GM19328 (cell line): Measurements from ENCODE around the gene PIGV.
"Not testable (repeated sequence)": the region's sequence is repeated elsewhere in the genome, so short reads cannot be mapped to it uniquely, and the experiment has no call there.

Source experiments
- ATAC-seq: cut with Tn5 transposase; IDR thresholded peaks from one replicate; pipeline ENCODE4 v1.9.1; 2021; ENCODE audit warnings: mild to moderate bottlenecking, moderate library complexity; ENCODE audit not compliant: unreplicated experiment

The PIGV gene

DNA sequence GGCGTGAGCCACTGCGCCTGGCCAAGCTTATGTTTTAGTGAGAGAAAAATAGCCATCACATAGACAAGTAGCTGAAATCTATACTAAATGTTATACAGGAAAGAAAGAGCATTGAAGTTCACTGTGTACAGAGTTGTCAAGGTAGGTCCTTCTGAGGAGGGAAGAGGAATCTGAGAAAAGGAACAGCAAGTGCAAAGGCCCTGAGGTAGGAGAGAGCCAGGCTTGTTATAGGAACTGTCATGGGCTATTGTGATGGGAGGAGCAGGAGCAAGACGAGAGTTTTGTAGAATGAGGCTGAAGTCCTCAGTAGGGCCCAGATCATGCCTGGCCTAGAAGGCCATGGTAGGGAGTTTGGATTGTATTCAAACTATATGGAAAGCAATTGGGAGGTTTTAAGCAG, 43.3 kb downstream of the PIGV start:
- no peak for ATAC-seq

DNA sequence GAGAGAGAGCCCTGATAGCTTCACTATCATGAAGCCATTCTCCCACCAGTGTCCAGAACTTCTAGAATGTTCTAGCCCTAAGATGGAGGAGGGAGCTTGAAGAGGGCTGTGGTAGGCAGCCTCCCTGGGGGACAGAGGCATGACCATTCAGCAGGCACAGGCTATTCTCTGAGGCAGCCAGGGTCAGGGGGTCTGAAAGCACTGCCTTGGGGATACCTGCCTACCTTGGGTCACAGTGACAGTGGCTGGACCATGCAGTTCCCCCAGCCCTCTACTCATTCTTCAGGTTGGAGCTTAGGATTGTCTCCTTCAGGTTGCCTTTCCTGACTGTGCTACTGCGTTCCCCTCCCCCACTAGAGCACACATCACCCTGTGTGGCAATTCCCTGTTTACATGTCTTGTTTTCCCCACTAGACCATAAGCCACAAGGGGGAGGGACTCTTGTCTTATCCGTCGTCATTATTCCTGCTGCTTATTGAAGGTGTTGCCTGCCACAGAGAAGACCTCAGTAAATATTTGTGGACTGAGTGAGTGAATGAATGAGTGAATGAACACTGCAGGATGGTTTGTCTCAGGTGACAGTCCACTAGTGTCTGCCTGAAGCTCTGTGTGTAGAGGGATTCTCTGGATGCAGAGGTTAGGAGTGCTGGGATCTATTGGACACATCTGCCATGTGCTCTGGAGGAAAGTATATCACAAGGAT, 43.9 kb downstream of the PIGV start:
- no peak for ATAC-seq

DNA sequence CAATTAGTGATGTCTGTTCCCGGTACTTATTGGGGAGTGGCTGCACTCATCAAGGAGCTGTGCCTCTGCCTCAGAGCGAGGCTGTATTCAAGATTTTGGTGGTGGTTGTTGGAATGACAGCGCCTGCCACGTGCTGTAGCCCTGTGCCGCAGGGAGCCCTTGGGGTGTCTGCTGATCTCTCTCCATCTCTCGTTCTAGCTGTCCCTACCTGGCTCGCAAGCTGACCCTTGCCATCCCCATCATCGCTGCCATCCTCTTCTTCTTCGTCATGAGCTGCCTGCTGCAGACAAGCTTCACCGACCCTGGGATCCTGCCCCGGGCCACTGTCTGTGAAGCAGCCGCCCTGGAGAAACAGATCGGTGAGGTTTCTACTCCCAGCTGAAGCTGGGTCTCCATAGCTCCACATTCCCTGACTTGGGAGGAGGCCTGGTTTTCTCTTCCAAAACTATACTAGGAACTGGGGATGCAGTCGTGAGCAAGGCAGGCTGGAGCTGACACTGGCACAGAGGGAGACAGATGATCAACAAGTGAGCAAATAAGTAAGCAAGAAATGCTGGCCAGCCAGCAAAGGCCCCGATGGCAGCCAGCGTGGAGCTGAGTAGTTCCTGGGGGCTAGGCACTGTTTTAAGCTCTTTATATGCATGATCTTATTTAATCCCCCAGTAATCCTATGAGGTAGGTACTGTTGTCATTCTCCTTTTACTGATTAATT, 44.7 kb downstream of the PIGV start:
- ATAC-seq, result no peak

DNA sequence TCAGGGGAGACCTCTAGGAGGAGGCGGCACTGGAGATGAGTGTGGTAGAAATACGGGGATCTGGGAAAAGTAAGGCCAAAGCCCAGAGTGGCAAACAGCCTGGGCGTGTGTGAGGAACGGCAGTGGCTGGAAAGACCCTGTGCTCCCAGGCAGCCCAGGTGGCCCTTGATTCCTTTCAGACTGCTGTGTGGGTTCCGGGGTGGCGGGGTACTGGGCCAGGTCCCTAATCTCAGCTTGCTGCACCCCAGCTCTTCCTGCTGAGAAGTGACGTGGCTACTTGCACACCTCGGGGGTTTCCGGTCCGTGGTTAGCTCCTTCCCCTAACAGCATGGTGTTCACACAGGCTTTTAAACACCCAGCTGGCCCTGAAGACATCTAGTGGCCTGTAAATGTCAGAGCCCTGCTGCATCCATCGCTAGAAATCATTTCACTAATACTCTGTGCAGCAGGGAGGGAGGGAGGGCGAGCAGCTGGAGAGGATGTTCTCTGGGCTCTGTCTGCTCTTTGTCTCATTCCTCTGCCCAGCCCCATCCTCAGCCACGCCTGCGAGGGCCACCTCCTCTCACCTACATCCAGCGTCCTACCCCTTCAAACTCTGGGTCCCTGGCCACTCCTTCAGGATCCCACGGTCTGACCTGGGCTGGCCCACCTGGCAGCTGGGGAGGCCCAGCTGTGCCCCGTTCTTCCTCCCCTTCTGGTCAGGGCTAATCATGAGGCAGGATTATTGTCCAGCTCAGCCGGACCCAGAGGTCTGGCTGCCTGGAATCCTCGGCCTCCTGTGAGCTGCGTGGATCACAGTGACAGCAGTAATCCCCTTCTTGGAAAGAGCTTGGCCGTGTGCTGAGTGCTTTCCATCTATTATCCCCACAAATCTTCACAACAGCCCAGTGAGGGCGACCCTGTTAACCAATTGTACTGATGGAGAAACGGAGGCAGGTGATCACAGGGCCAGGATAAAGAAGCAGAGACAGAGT, 46.0 kb downstream of the PIGV start:
- peak; percentile 91 for ATAC-seq

DNA sequence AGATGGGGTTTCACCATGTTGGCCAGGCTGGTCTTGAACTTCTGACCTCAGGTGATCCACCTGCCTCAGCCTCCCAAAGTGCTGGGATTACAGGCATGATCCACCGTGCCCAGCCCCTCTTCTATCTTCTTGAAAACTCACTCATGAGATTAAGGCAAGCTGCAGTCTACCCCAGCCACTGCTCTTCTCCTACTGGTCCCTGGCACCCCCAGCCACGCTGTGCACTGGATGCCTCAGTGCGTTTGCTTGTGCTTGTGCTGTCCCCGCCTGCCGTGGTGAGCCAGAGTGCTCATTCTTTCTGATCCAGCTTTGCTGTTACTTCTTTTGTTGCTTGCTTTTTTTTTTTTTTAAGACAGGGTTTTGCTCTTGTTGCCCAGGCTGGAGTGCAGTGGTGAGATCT, 49.9 kb downstream of the PIGV start:
- not testable (repeated sequence) for ATAC-seq

DNA sequence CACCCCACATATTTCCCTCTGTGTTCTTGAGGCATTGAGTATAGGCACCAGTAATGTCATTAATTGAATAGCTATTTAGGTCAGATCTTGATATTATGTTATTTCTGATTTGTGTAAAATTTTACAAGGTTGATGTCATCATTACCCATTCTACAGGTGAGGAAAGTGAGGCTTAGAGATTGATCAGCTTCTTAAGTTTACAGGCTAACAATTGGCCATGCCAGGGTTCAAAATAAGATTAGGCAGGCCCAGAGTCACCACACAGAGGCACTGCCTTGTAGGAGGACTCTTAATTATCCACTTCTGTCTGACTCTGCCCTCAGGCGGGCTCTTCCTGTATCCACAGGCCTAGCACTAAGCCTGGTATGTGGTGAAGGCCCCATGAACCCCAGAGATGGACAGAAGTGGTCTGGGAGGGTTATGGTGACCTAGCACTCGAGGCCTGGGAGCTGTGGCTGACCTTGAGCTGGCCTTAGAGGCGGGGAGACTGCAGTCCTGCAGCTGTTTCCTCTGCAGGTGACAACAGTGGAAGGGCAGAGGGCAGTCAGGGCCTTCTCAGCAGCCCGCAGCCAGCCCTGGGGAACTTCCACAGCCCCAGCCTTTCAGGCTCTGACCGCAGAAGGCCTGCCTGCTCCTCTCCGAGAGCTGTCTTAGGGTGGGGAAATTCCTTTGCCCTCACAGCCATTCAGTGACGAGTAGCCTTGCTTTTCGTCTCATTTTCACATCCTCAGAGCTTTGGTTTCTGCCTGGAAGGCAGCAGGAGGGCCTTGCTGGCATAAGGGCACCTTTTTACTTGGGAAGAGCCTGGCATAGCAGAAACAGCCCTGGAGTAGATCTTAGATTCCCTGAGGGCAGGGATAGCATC, 51.0 kb downstream of the PIGV start:
- ATAC-seq, result peak; percentile 66

DNA sequence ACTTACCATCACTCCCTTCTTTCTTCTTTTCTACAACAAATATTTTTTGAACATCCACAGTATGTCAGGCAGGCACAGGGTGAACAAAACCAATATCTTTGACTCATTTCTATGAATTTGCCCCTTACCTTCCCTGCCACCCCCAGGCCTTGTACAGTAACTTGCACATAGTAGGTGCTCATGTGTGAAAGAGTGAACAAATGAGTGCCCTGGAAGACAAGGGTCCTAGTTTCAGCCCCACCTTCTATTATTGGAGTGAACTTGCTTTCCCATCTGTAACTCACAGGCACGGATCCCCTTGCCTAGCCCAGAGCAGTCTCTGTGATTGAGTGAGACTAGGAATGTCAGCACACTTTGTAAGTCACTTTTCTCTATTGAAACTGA, 51.6 kb downstream of the PIGV start:
- ATAC-seq, result no peak

DNA sequence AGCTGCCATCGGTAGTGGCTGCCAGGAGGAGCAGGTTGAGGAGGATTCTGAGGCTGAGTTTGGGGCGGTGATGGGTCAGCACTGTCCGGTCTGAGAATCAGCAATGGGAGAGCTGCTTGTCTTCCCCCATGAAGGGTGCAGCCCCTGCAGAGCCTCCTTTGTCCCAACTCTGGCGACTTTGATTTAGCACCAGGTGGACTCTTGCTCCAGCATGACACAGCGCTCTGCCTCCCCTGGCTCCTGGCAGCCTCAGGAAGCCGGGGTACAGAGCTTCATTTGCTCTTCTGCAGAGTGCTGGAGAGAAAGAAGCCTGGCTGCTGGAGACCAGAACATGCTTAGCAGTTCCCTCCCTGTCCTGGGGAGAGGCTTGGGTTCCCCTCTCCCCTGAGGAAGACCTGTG, 52.0 kb downstream of the PIGV start:
- no peak for ATAC-seq

DNA sequence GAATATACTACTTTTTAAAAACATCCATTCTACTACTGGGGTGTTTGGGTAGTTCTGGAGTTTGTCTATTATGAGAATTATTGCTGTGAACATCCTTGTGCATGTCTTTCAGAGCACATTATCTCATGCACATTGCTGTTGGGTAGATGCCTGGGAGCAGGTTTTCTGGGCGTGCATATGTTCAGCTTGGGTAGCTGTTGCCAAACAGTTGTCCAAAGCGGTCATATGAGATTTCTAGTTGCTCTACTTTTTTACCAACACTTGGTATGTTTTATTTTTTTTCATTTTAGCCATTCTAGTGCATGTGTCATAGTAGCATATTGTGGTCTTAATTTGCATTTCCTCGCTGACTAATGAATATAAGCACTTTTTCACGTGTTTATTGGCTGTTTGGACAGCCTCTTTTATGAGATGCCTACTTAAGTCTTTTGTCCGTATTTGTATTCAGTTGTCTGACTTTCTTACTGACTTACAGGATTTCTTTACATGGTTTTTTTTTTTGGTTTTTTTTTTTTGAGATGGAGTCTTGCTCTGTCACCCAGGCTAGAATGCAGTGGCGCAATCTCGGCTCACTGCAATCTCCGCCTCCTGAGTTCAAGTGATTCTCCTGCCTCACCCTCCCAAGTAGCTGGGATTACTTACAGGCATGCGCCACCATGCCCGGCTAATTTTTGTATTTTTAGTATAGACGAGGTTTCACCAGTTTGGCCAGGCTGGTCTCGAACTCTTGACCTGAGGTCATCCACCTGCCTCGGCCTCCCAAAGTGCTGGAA, 56.9 kb downstream of the PIGV start:
- no peak for ATAC-seq

DNA sequence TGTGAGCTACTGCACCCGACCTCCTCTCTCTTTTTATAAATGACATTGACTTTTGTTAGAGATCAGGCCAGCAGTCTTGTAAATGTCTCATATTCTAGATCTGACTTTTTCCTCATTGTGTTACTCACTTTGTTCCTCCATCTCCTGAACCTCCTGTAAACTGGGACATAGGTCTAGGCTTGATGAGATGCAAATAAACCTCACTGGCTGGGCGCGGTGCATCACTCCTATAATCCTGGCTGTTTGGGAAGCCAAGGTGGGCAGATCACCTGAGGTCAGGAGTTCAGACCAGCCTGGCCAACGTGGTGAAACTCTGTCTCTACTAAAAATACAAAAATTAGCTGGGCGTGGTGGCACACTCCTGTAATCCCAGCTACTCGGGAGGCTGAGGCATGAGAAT, 60.1 kb downstream of the PIGV start:
- ATAC-seq, result not testable (repeated sequence)
